Transverse colon (tissue), 4 donors: ENCODE measurements around the gene GNG7. TPM values are rescaled to one million over a fixed set of nuclear protein-coding genes. Genes with fewer than 3 reads are reported as not detected.
"Not testable (repeated sequence)": the region's sequence is repeated elsewhere in the genome, so short reads cannot be mapped to it uniquely, and the experiment has no call there.

Experiments
- DNase-seq: peaks from one replicate; pipeline ENCODE4 v3.0.0-alpha.2; 2019
- H3K27ac ChIP-seq, 4 donors: fragments of 200-600 bp; sonication (generic); 2 replicates each; pipeline ENCODE4 v1.5.1; 2016 to 2018; ENCODE audit warnings: inconsistent platforms in 4 of 4
- H3K27me3 ChIP-seq: fragments of 200-600 bp; sonication (generic); 2 replicates; pipeline ENCODE4 v1.5.1; 2017; ENCODE audit warnings: inconsistent platforms
- H3K36me3 ChIP-seq, 4 donors: fragments of 200-600 bp; sonication (generic); 2 replicates each; pipeline ENCODE4 v1.5.1; 2017 to 2019; ENCODE audit warnings: inconsistent platforms in 4 of 4
- H3K4me1 ChIP-seq, 4 donors: fragments of 200-600 bp; sonication (generic); 2 replicates each; pipeline ENCODE4 v1.5.1; 2017 to 2020; ENCODE audit warnings: inconsistent platforms in 4 of 4
- H3K4me3 ChIP-seq, 4 donors: fragments of 200-600 bp; sonication (generic); 1 replicate in 1 of 4; 2 replicates in 3 of 4; pipeline versions ENCODE4 v1.5.1 to v1.6.1; 2017 to 2019; ENCODE audit warnings: inconsistent platforms in 4 of 4
- H3K9me3 ChIP-seq, 2 donors: fragments of 200-600 bp; sonication (generic); 2 replicates each; pipeline ENCODE4 v1.5.1; 2017 to 2019; ENCODE audit warnings: inconsistent platforms in 2 of 2
- CTCF ChIP-seq, 5 experiments: fragments of 200-600 bp in 3 of 5; fragments of 450-650 bp in 2 of 5; sonication (generic) in 3 of 5; IDR thresholded peaks; 1 replicate in 2 of 5; 2 replicates in 3 of 5; pipeline ENCODE4 v1.5.1; 2016 to 2017; ENCODE audit warnings: antibody characterized with exemption in 5 of 5, inconsistent platforms in 3 of 5, mild to moderate bottlenecking in 2 of 5, moderate library complexity in 1 of 5
- EP300 ChIP-seq: sonication (generic); formaldehyde crosslinking; IDR thresholded peaks from one replicate; pipeline ENCODE4 v1.6.1; 2017; ENCODE audit warnings: antibody characterized with exemption, low read depth
- POLR2A ChIP-seq: fragments of 450-650 bp; IDR thresholded peaks from one replicate; pipeline ENCODE4 v1.6.1; 2016; ENCODE audit warnings: antibody characterized with exemption, mild to moderate bottlenecking, moderate library complexity
- POLR2AphosphoS5 ChIP-seq, 3 donors: sonication (generic); formaldehyde crosslinking; IDR thresholded peaks; one replicate each; pipeline ENCODE4 v1.6.1; 2016; ENCODE audit warnings: antibody characterized with exemption in 3 of 3
- WGBS, 2 donors: methylation state at CpG; one replicate each; pipeline ENCODE4 v1.1.5; 2018; ENCODE audit warnings: low coverage in 1 of 2; 5-methylcytosine and 5-hydroxymethylcytosine counted together
- in situ Hi-C, 4 donors: fragments of 200-750 bp; cut with MboI; loops; one replicate each; pipeline versions ENCODE4 v1.15.0 to v1.15.1; 2017; ENCODE audit warnings: low sequenced_read_pairs in 3 of 4, low pct_ligation_motif_present in 1 of 4, low pct_unique_long_range_greater_than_20kb in 1 of 4
- intact Hi-C: fragments of 100-400 bp; cut with DNase I; formaldehyde crosslinking; loops from one replicate; pipeline ENCODE4 v1.15.1; 2023; ENCODE audit warnings: low total_unique reads
- total RNA-seq, 4 donors: library from RNA; depleted of rRNA; stranded (reverse); fragments of >200 nt; gene quantifications; one replicate each; pipeline ENCODE4 v1.1.0, GENCODE V29; 2016

Gene GNG7
- total RNA-seq, 4 donors from 2014 or later = 1.6 to 13.1 (median 4.0) TPM

- TF ChIP-seq EP300 (peak; percentile 94), CTCF (IDR thresholded peaks at IDR 0.05) (peak in 2 of 5 experiments; percentile 16 to 42), POLR2A (peak; percentile 46), POLR2AphosphoS5 (IDR thresholded peaks at IDR 0.05) (peak in 2 of 3 donors; percentile 84 to 89)
- WGBS, 2 donors = 8 to 57% methylated on average over 7 to 36 of the region's 36 CpGs
- in situ Hi-C loops (loop anchor here in 1 of 4 donors (10.0 kb wide), 1 partner anchor 49 kb away; no protein-coding TSS in a partner anchor), intact Hi-C loops (loop anchor here (2.0 to 10.0 kb wide), 3 partner anchors 34 to 67 kb away; partner anchors contain the start of gene GADD45B)
- Histone ChIP-seq H3K27ac (peak overlapping the region; percentile 89 to 93 (median 90)), H3K4me3 (peak overlapping the region in 2 of 4 donors; percentile 11 to 33), H3K4me1 (peaks cover 42 to 76% (median 59%) of the 10 kb centered on the region in 4 donors), H3K27me3 (no peaks in the 10 kb centered on the region), H3K36me3 (no peaks in the 10 kb centered on the region), H3K9me3 (no peaks in the 10 kb centered on the region)
- peak; percentile 90 for DNase-seq
These were observed 158.7 kb downstream of the GNG7 start for GRCh38 chr19:2543463-2544442.

GRCh38 chr19:2543072-2543462 lies 159.4 kb downstream of the GNG7 start:
- H3K27me3 ChIP-seq, H3K36me3 ChIP-seq, DNase-seq, H3K9me3 ChIP-seq: not testable (repeated sequence)
- 29 to 46% methylated on average over 3 to 4 of the region's 4 CpGs for WGBS, 2 donors
- in situ Hi-C loops (loop anchor here in 1 of 4 donors (10.0 kb wide), 1 partner anchor 48 kb away; no protein-coding TSS in a partner anchor), intact Hi-C loops (loop anchor here (5.0 to 10.0 kb wide), 2 partner anchors 34 to 62 kb away; no protein-coding TSS in a partner anchor)
- peak overlapping the region in 2 of 4 donors; percentile 11 to 33 for H3K4me3 ChIP-seq
- H3K27ac ChIP-seq = peak overlapping the region; percentile 89 to 93 (median 90)
- peaks cover 42 to 76% (median 59%) of the 10 kb centered on the region in 4 donors for H3K4me1 ChIP-seq

- 73% methylated on average over 3 to 22 of the region's 22 CpGs for WGBS, 2 donors
- no peaks in the 10 kb centered on the region for H3K27me3 ChIP-seq
- H3K9me3 ChIP-seq = no peaks in the 10 kb centered on the region
- TF ChIP-seq CTCF (IDR thresholded peaks at IDR 0.05) = no peak
- TF ChIP-seq POLR2AphosphoS5 (IDR thresholded peaks at IDR 0.05) = no peak
- no peak for TF ChIP-seq EP300
- TF ChIP-seq POLR2A = no peak
- H3K4me3 ChIP-seq = no peak overlapping the region
- peak overlapping the region; percentile 89 to 93 (median 90) for H3K27ac ChIP-seq
- intact Hi-C loops (loop anchor here (1.0 to 10.0 kb wide), 3 partner anchors 35 to 62 kb away; no protein-coding TSS in a partner anchor), in situ Hi-C loops (loop anchor here in 1 of 4 donors (10.0 kb wide), 1 partner anchor 48 kb away; no protein-coding TSS in a partner anchor)
- DNase-seq = peak; percentile 34
- peaks cover 42 to 76% (median 59%) of the 10 kb centered on the region in 4 donors for H3K4me1 ChIP-seq
- H3K36me3 ChIP-seq = no peaks in the 10 kb centered on the region
These were observed 160.0 kb downstream of the GNG7 start for GRCh38 chr19:2542341-2543069.

- TF ChIP-seq CTCF (IDR thresholded peaks at IDR 0.05) (peak in 3 of 5 experiments; percentile 10 to 50 (median 20)), POLR2A (no peak), EP300 (peak; percentile 31), POLR2AphosphoS5 (IDR thresholded peaks at IDR 0.05) (peak; percentile 63 to 70 (median 68))
- intact Hi-C loops = loop anchor here (5.0 to 10.0 kb wide), 2 partner anchors 36 to 64 kb away; no protein-coding TSS in a partner anchor
- 55 to 80% methylated on average over 1 to 35 of the region's 35 CpGs for WGBS, 2 donors
- H3K4me3 ChIP-seq = peak overlapping the region in 1 of 4 donors; percentile 29
- DNase-seq = peak; percentile 82
- H3K9me3 ChIP-seq = no peaks in the 10 kb centered on the region
- no peaks in the 10 kb centered on the region for H3K36me3 ChIP-seq
- peak overlapping the region; percentile 89 to 93 (median 90) for H3K27ac ChIP-seq
- peaks cover 37 to 59% (median 50%) of the 10 kb centered on the region in 4 donors for H3K4me1 ChIP-seq
- in situ Hi-C loops = loop anchor here in 1 of 4 donors (10.0 kb wide), 1 partner anchor 46 kb away; no protein-coding TSS in a partner anchor
- no peaks in the 10 kb centered on the region for H3K27me3 ChIP-seq
These were observed 161.6 kb downstream of the GNG7 start for GRCh38 chr19:2540646-2541454.
